A204.1 (cell line): ENCODE measurements around the gene BPIFB6.

Source experiments
- FAIRE-seq: peaks from 2 replicates; lab custom pipeline; 2012; peaks lifted over from hg19 to GRCh38; lab: Jason Lieb, UNC

The BPIFB6 gene

GRCh38 chr20:33031531-33031930 lies at the start of gene BPIFB6:
Gene BPIFB6 (plus strand): TSS chr20:33031648. CDS start chr20:33031648, 0 bp downstream.
- no peak for FAIRE-seq

GRCh38 chr20:32982617-32983458 lies 48.6 kb upstream of the BPIFB6 start:
- no peak for FAIRE-seq

- FAIRE-seq = no peak
Observed at GRCh38 chr20:32983459-32984112, 47.9 kb upstream of the BPIFB6 start.

GRCh38 chr20:32984196-32984595 lies 47.3 kb upstream of the BPIFB6 start:
- no peak for FAIRE-seq

GRCh38 chr20:32984631-32985354 lies 46.7 kb upstream of the BPIFB6 start:
- no peak for FAIRE-seq

- no peak for FAIRE-seq
Observed at GRCh38 chr20:32985596-32985995, 45.9 kb upstream of the BPIFB6 start.

GRCh38 chr20:32986331-32986966 lies 45.0 kb upstream of the BPIFB6 start:
- no peak for FAIRE-seq

GRCh38 chr20:32987044-32987825 lies 44.2 kb upstream of the BPIFB6 start:
- no peak for FAIRE-seq

- no peak for FAIRE-seq
Observed at GRCh38 chr20:32988008-32988407, 43.4 kb upstream of the BPIFB6 start.

- FAIRE-seq = no peak
Observed at GRCh38 chr20:32989507-32990283, 41.8 kb upstream of the BPIFB6 start.

GRCh38 chr20:32990426-32990825 lies 41.0 kb upstream of the BPIFB6 start:
- no peak for FAIRE-seq

- no peak for FAIRE-seq
Observed at GRCh38 chr20:32991383-32991782, 40.1 kb upstream of the BPIFB6 start.

GRCh38 chr20:32991792-32992641 lies 39.4 kb upstream of the BPIFB6 start:
- FAIRE-seq = no peak

- FAIRE-seq = no peak
Observed at GRCh38 chr20:32993496-32994050, 37.9 kb upstream of the BPIFB6 start.

GRCh38 chr20:32995802-32996201 lies 35.6 kb upstream of the BPIFB6 start:
- FAIRE-seq = no peak

GRCh38 chr20:32997431-32997830 lies 34.0 kb upstream of the BPIFB6 start:
- no peak for FAIRE-seq

- FAIRE-seq = no peak
Observed at GRCh38 chr20:32999603-33000250, 31.7 kb upstream of the BPIFB6 start.

- no peak for FAIRE-seq
Observed at GRCh38 chr20:33000802-33001466, 30.5 kb upstream of the BPIFB6 start.
